Activated T-helper 1 cell treated with anti-CD3 and anti-CD28 coated beads, Interleukin-2, amount 50 U/mL, for 16 hours (primary cell): ENCODE results near the gene NUP37.

ENCODE experiments used
- DNase-seq, 2 donors: peaks; one replicate each; pipeline ENCODE4 v3.0.0-alpha.2; 2020; ENCODE audit warnings: low read depth in 1 of 2, low spot score in 1 of 2

Gene NUP37

GRCh38 chr12:102031852-102032251, 88.1 kb downstream of the NUP37 start:
- no peak for DNase-seq

- no peak for DNase-seq
Measured at GRCh38 chr12:102029141-102029540, 90.8 kb downstream of the NUP37 start.

DNA sequence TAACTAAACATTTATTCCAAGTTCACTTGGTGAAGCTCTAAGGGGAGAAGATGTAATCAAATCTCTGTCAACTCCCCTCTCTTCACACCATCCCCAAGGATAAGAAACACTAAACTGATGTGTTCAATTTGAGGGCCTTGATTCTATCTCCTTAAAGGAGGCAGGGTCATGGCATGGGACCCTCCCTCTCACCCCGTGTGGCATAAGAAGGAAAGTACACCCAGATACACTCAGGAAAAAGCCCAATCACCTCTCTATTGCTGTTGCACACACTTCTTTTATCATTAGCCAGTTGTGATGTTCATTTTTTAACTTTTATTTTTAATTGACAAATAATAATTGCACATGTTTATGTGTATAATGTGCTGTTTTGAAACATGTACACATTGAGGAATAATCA, 93.2 kb downstream of the NUP37 start:
- DNase-seq = no peak

- DNase-seq = no peak
Measured at GRCh38 chr12:102024765-102025164, 95.1 kb downstream of the NUP37 start.

- no peak for DNase-seq
Measured at GRCh38 chr12:102023343-102023930, 96.5 kb downstream of the NUP37 start.
